Measurements from ENCODE around the gene GLI3. TPM values are rescaled to one million over a fixed set of nuclear protein-coding genes. Genes with fewer than 3 reads are reported as not detected.

GLI3 gene
- total RNA-seq, 1 experiment from 2014 or later, result 46.2 TPM

DNA sequence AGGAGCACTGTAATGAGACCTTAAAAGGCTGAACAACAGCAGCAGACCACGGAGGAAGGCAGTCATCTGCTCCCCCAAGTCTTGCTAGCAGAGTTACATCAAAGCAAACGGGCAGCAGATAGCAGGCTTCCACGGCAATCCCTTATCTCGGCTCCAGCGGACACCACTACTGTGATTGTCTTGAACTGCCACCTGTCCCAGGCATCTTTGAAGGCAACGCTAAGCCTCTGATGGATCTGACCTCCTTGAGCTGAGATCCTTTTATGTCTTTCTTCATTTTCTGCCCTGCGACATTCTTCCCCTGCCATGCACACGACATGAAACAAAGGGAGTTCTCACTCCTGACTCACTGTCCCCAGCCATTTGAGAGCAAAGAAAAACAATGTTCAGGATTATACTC is 111.7 kb downstream of the GLI3 start:
- Mint-ChIP-seq H3K4me1 (peaks cover 21% of the 10 kb centered on the region), H3K27me3 (ENCODE audit: low read depth) (no peaks in the 10 kb centered on the region; the same call in 1 of the 2 replicates), H3K36me3 (peaks cover 3% of the 10 kb centered on the region), H3K9me3 (peaks cover 3% of the 10 kb centered on the region), H3K4me3 (no peak overlapping the region), H3K27ac (0 out of 2 replicates have a peak overlapping the region, but pooled peaks have one; percentile 20)
- POLR2A ChIA-PET, result no interaction called here
- CTCF ChIA-PET, result interaction anchor here (0.5 to 0.8 kb wide), 3 partner anchors 9 to 859 kb away, joined by 3 to 5 read pairs (median 3); no protein-coding TSS in a partner anchor
- no peak for DNase-seq (ENCODE audit: low spot score)
- TF ChIP-seq ZNF416 (CRISPR knock-in tag; IDR thresholded peaks at IDR 0.05), result no peak
- no peak for TF ChIP-seq JUN (CRISPR knock-in tag; IDR thresholded peaks at IDR 0.05)
- TF ChIP-seq ELF4 (CRISPR knock-in tag; IDR thresholded peaks at IDR 0.05; ENCODE audit: low read depth), result no peak
- no peak for TF ChIP-seq KAT7 (CRISPR knock-in tag; IDR thresholded peaks at IDR 0.05; ENCODE audit: borderline replicate concordance)
- no peak for TF ChIP-seq NFE2L1 (CRISPR knock-in tag; IDR thresholded peaks at IDR 0.05)
- no peak for TF ChIP-seq CREB1 (CRISPR knock-in tag; IDR thresholded peaks at IDR 0.05)
- ATAC-seq, result no peak; the same call in 1 of the 2 replicates

DNA sequence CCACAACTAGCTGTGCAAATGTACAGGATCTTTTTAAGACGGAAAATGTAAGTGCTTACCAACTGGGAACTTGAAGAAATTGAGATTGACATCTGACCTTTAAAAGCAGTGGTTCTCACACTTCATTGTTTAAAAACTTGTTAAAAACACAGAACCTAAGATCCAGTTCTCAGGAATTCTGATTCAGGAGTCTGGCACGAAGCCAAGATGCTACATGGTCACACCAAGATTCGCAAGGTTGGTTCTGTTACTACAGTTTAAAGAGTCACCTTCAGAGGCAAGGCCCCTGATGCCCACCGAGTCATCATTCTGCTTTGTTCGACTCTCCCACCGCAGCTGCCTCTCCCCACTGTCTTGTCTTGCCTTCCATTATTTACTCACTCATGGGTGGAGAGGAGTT is 113.3 kb downstream of the GLI3 start:
- ATAC-seq (no peak), DNase-seq (ENCODE audit: low spot score) (no peak)
- peaks cover 23% of the 10 kb centered on the region for H3K4me1 Mint-ChIP-seq
- POLR2A ChIA-PET, result no interaction called here
- no peaks in the 10 kb centered on the region for H3K27me3 Mint-ChIP-seq (ENCODE audit: low read depth)
- no peak overlapping the region for H3K27ac Mint-ChIP-seq
- no peak for TF ChIP-seq TP53 (CRISPR knock-in tag; IDR thresholded peaks at IDR 0.05)
- no peak for TF ChIP-seq NFATC4 (CRISPR knock-in tag; IDR thresholded peaks at IDR 0.05)
- no peak for TF ChIP-seq ZBTB21 (CRISPR knock-in tag; IDR thresholded peaks at IDR 0.05; ENCODE audit: borderline replicate concordance)
- no peak for TF ChIP-seq ZNF416 (CRISPR knock-in tag; IDR thresholded peaks at IDR 0.05)
- TF ChIP-seq SMAD4 (CRISPR knock-in tag; IDR thresholded peaks at IDR 0.05), result no peak
- TF ChIP-seq NR3C1 (CRISPR knock-in tag; conservative IDR thresholded peaks at IDR 0.05; ENCODE audit: low read depth), result no peak
- no peak for TF ChIP-seq ZNF138 (CRISPR knock-in tag; conservative IDR thresholded peaks at IDR 0.05)
- TF ChIP-seq HMGA2 (CRISPR knock-in tag; IDR thresholded peaks at IDR 0.05), result no peak
- TF ChIP-seq MYBL2 (CRISPR knock-in tag; IDR thresholded peaks at IDR 0.05), result no peak
- TF ChIP-seq, protein P1, sequence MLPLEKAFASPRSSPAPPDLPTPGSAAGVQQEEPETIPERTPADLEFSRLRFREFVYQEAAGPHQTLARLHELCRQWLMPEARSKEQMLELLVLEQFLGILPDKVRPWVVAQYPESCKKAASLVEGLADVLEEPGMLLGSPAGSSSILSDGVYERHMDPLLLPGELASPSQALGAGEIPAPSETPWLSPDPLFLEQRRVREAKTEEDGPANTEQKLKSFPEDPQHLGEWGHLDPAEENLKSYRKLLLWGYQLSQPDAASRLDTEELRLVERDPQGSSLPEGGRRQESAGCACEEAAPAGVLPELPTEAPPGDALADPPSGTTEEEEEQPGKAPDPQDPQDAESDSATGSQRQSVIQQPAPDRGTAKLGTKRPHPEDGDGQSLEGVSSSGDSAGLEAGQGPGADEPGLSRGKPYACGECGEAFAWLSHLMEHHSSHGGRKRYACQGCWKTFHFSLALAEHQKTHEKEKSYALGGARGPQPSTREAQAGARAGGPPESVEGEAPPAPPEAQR (CRISPR knock-in tag; IDR thresholded peaks at IDR 0.05), result no peak
- no peak for TF ChIP-seq FOXP1 (CRISPR knock-in tag; IDR thresholded peaks at IDR 0.05; ENCODE audit: borderline replicate concordance)
- no peak for TF ChIP-seq ATF1 (CRISPR knock-in tag; IDR thresholded peaks at IDR 0.05)
- no peak for TF ChIP-seq CBFB (CRISPR knock-in tag; IDR thresholded peaks at IDR 0.05; ENCODE audit: low read depth)
- TF ChIP-seq, protein P2, sequence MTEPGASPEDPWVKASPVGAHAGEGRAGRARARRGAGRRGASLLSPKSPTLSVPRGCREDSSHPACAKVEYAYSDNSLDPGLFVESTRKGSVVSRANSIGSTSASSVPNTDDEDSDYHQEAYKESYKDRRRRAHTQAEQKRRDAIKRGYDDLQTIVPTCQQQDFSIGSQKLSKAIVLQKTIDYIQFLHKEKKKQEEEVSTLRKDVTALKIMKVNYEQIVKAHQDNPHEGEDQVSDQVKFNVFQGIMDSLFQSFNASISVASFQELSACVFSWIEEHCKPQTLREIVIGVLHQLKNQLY (CRISPR knock-in tag; IDR thresholded peaks at IDR 0.05), result no peak
- no peaks in the 10 kb centered on the region for H3K9me3 Mint-ChIP-seq
- CTCF ChIA-PET, result no interaction called here
- no peak overlapping the region for H3K4me3 Mint-ChIP-seq
- H3K36me3 Mint-ChIP-seq, result no peaks in the 10 kb centered on the region

DNA sequence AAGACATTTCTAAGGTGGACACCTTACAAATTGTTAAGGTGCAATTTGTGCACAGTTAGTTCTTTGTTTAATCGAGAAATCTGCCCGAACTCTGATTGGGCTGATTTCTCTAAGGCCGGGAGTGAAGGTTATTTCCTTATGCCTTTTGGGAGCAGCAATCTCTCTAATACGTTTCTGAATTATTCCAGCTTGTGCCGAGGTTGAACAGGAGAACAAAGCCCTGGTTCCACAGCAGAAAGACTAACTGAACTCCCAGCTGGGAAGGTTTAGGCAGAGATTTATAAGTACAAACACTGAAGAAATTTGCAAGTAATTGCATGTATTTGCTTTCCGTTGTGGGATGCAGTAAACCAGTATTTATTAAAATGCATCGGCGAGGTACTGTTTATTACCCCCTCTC is 116.8 kb downstream of the GLI3 start:
- H3K9me3 Mint-ChIP-seq, result no peaks in the 10 kb centered on the region
- peaks cover 23% of the 10 kb centered on the region for H3K4me1 Mint-ChIP-seq
- no peak overlapping the region for H3K27ac Mint-ChIP-seq
- ChIA-PET CTCF (no interaction called here), POLR2A (no interaction called here)
- H3K27me3 Mint-ChIP-seq (ENCODE audit: low read depth), result no peaks in the 10 kb centered on the region; the same call in 1 of the 2 replicates
- ATAC-seq (no peak), DNase-seq (ENCODE audit: low spot score) (no peak)
- no peak for TF ChIP-seq MXD4 (CRISPR knock-in tag; IDR thresholded peaks at IDR 0.05; ENCODE audit: borderline replicate concordance)
- TF ChIP-seq, protein P1 (CRISPR knock-in tag; IDR thresholded peaks at IDR 0.05), result no peak
- TF ChIP-seq CREB1 (CRISPR knock-in tag; IDR thresholded peaks at IDR 0.05), result no peak
- TF ChIP-seq, protein P3, sequence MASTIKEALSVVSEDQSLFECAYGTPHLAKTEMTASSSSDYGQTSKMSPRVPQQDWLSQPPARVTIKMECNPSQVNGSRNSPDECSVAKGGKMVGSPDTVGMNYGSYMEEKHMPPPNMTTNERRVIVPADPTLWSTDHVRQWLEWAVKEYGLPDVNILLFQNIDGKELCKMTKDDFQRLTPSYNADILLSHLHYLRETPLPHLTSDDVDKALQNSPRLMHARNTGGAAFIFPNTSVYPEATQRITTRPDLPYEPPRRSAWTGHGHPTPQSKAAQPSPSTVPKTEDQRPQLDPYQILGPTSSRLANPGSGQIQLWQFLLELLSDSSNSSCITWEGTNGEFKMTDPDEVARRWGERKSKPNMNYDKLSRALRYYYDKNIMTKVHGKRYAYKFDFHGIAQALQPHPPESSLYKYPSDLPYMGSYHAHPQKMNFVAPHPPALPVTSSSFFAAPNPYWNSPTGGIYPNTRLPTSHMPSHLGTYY (CRISPR knock-in tag; IDR thresholded peaks at IDR 0.05), result no peak
- H3K4me3 Mint-ChIP-seq, result no peak overlapping the region
- no peaks in the 10 kb centered on the region for H3K36me3 Mint-ChIP-seq

Data from WTC11 (cell line).